ENCODE measurements around the gene TRMT10B.

DNA sequence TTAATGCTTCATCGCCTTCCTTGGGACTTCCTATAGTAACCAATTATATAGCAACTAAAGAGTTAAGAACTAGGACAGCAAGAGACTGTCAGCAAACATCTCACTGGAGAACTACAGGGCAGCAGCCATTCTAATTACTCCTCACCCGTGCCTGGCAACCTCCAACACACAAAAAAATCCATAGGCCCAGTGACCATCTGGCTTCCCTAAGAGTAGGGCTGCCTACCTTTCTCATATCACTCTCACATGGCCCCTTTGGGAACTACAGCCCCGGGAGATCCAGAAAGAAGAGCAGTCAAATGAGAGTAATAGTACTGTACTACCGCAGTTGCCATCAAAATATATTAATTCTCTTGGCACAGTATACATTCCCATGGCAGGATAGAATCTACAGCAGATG lies 52.7 kb downstream of the TRMT10B start:
- TF ChIP-seq, protein P1, sequence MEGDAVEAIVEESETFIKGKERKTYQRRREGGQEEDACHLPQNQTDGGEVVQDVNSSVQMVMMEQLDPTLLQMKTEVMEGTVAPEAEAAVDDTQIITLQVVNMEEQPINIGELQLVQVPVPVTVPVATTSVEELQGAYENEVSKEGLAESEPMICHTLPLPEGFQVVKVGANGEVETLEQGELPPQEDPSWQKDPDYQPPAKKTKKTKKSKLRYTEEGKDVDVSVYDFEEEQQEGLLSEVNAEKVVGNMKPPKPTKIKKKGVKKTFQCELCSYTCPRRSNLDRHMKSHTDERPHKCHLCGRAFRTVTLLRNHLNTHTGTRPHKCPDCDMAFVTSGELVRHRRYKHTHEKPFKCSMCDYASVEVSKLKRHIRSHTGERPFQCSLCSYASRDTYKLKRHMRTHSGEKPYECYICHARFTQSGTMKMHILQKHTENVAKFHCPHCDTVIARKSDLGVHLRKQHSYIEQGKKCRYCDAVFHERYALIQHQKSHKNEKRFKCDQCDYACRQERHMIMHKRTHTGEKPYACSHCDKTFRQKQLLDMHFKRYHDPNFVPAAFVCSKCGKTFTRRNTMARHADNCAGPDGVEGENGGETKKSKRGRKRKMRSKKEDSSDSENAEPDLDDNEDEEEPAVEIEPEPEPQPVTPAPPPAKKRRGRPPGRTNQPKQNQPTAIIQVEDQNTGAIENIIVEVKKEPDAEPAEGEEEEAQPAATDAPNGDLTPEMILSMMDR (IDR thresholded peaks at IDR 0.05; ENCODE audit: poor library complexity) = no peak
- no peak for TF ChIP-seq EZH2phosphoT487 (IDR thresholded peaks at IDR 0.05; ENCODE audit: low read depth, severe bottlenecking, unreplicated experiment)
